Neuronal stem cell (in vitro differentiated cells): Measurements from ENCODE around the gene MAP4K5.

Experiments used
- DNase-seq: peaks from one replicate; pipeline ENCODE4 v3.0.0-alpha.2; 2013; ENCODE audit warnings: low spot score
- H2AFZ ChIP-seq: one replicate; pipeline ENCODE4 v1.6.1; 2013; ENCODE audit warnings: mild to moderate bottlenecking, low read length, inconsistent platforms
- H2AK5ac ChIP-seq: 2 replicates; pipeline ENCODE4 v1.6.1; 2013; ENCODE audit warnings: low read depth, mild to moderate bottlenecking, inconsistent platforms, low read length, moderate library complexity, mixed read lengths
- H2BK120ac ChIP-seq: 2 replicates; pipeline ENCODE4 v1.6.1; 2013; ENCODE audit warnings: low read depth, mild to moderate bottlenecking, inconsistent platforms, low read length, moderate library complexity, mixed read lengths
- H2BK12ac ChIP-seq: one replicate; pipeline ENCODE4 v1.6.1; 2013; ENCODE audit warnings: low read length, inconsistent platforms
- H2BK15ac ChIP-seq: 2 replicates; pipeline ENCODE4 v1.6.1; 2013; ENCODE audit warnings: mild to moderate bottlenecking, low read length, inconsistent platforms, mixed read lengths
- H2BK5ac ChIP-seq: one replicate; pipeline ENCODE4 v1.6.1; 2013; ENCODE audit warnings: inconsistent platforms, mild to moderate bottlenecking, low read length, moderate library complexity
- H3K14ac ChIP-seq: one replicate; pipeline ENCODE4 v1.6.1; 2013; ENCODE audit warnings: low read length, inconsistent platforms
- H3K18ac ChIP-seq: 2 replicates; pipeline ENCODE4 v1.6.1; 2013; ENCODE audit warnings: low read length, inconsistent platforms
- H3K23ac ChIP-seq: 2 replicates; pipeline ENCODE4 v1.6.1; 2013; ENCODE audit warnings: low read depth, mild to moderate bottlenecking, mixed read lengths, low read length, inconsistent platforms; ENCODE audit not compliant: poor library complexity
- H3K27ac ChIP-seq: replicated peaks from 3 replicates; pipeline ENCODE4 v1.5.1; 2013; ENCODE audit warnings: low read length, inconsistent platforms
- H3K27me3 ChIP-seq, 3 experiments: 2 replicates each; pipeline ENCODE4 v1.6.1; 2013; ENCODE audit warnings: low read length in 3 of 3, mild to moderate bottlenecking in 2 of 3, inconsistent platforms in 1 of 3, low read depth in 1 of 3, mixed read lengths in 1 of 3, moderate library complexity in 1 of 3; ENCODE audit not compliant: control insufficient read depth in 3 of 3, insufficient read depth in 3 of 3
- H3K36me3 ChIP-seq, 2 donors: replicated peaks in 1 of 2; 2 replicates each; pipeline ENCODE4 v1.6.1; 2013; ENCODE audit warnings: low read length in 2 of 2; ENCODE audit not compliant: control insufficient read depth in 2 of 2, insufficient read depth in 2 of 2
- H3K4ac ChIP-seq: 2 replicates; pipeline ENCODE4 v1.6.1; 2013; ENCODE audit warnings: inconsistent platforms, mild to moderate bottlenecking, low read length, moderate library complexity
- H3K4me1 ChIP-seq, 2 donors: 1 replicate in 1 of 2; 2 replicates in 1 of 2; pipeline ENCODE4 v1.6.1; 2013; ENCODE audit warnings: low read length in 2 of 2, low read depth in 1 of 2; ENCODE audit not compliant: control insufficient read depth in 2 of 2, insufficient read depth in 1 of 2
- H3K4me2 ChIP-seq: one replicate; pipeline ENCODE4 v1.6.1; 2013; ENCODE audit warnings: mild to moderate bottlenecking, low read length, inconsistent platforms; ENCODE audit not compliant: insufficient read depth, poor library complexity, severe bottlenecking
- H3K4me3 ChIP-seq, 2 donors: 2 replicates each; pipeline ENCODE4 v1.5.1; 2013; ENCODE audit warnings: low read length in 2 of 2, mild to moderate bottlenecking in 2 of 2, inconsistent platforms in 1 of 2, moderate library complexity in 1 of 2
- H3K79me1 ChIP-seq: one replicate; pipeline ENCODE4 v1.6.1; 2013; ENCODE audit warnings: low read depth, mild to moderate bottlenecking, inconsistent platforms, low read length, moderate library complexity
- H3K9ac ChIP-seq: one replicate; pipeline ENCODE4 v1.6.1; 2013; ENCODE audit warnings: mild to moderate bottlenecking, low read depth, low read length, inconsistent platforms; ENCODE audit not compliant: poor library complexity
- H3K9me3 ChIP-seq, 2 donors: replicated peaks in 1 of 2; 2 replicates each; pipeline versions ENCODE3 to v1.6.1; 2013; ENCODE audit warnings: low read length in 2 of 2, mild to moderate bottlenecking in 2 of 2, inconsistent platforms in 1 of 2, low read depth in 1 of 2, mixed read lengths in 1 of 2, moderate library complexity in 1 of 2; ENCODE audit not compliant: control insufficient read depth in 2 of 2, insufficient read depth in 1 of 2
- H4K8ac ChIP-seq: one replicate; pipeline ENCODE4 v1.6.1; 2013; ENCODE audit warnings: low read depth, mild to moderate bottlenecking, inconsistent platforms, low read length, moderate library complexity
- H4K91ac ChIP-seq: one replicate; pipeline ENCODE4 v1.6.1; 2013; ENCODE audit warnings: low read length, low read depth, mild to moderate bottlenecking, inconsistent platforms; ENCODE audit not compliant: poor library complexity
- WGBS, 2 donors: extraction: QIAGEN DNeasy Blood & Tissue Kit; methylation state at CpG; one replicate each; pipeline ENCODE4 v1.1.7; 2013; ENCODE audit warnings: missing lambda C conversion rate in 2 of 2, mixed read lengths in 1 of 2; ENCODE audit not compliant: insufficient read length in 2 of 2, insufficient replicate concordance in 1 of 2; ENCODE audit errors: extremely low coverage in 2 of 2; 5-methylcytosine and 5-hydroxymethylcytosine counted together

MAP4K5 gene

GRCh38 chr14:50501642-50502041 lies 30.7 kb downstream of the MAP4K5 start:
- H3K9me3 ChIP-seq: peaks cover 0 to 31% of the 10 kb centered on the region in 2 donors
- no peak overlapping the region for H2BK5ac ChIP-seq
- no peak overlapping the region for H3K4me2 ChIP-seq
- no peaks in the 10 kb centered on the region for H3K4me1 ChIP-seq
- no peak overlapping the region for H2BK120ac ChIP-seq
- H3K4ac ChIP-seq: no peak overlapping the region
- no peak overlapping the region for H4K8ac ChIP-seq
- no peak overlapping the region for H3K18ac ChIP-seq
- H2AK5ac ChIP-seq: no peak overlapping the region
- H3K4me3 ChIP-seq: no peak overlapping the region
- H2BK12ac ChIP-seq: no peak overlapping the region
- no peaks in the 10 kb centered on the region for H3K27me3 ChIP-seq
- H3K23ac ChIP-seq: no peak overlapping the region
- no peak overlapping the region for H2BK15ac ChIP-seq
- H2AFZ ChIP-seq: no peak overlapping the region
- H3K36me3 ChIP-seq: peaks cover 3 to 80% of the 10 kb centered on the region in 2 donors
- H3K9ac ChIP-seq: no peak overlapping the region
- no peak overlapping the region for H3K27ac ChIP-seq
- H3K79me1 ChIP-seq: no peaks in the 10 kb centered on the region
- no peak overlapping the region for H4K91ac ChIP-seq
- H3K14ac ChIP-seq: no peak overlapping the region
- no CpG with 5 or more reads among the region's 2 CpGs for WGBS, 2 donors
- no peak for DNase-seq

- H2AK5ac ChIP-seq: no peak overlapping the region
- no peak overlapping the region for H3K4ac ChIP-seq
- H3K4me1 ChIP-seq: no peaks in the 10 kb centered on the region
- peaks cover 0 to 36% of the 10 kb centered on the region in 2 donors for H3K9me3 ChIP-seq
- no peak overlapping the region for H2BK15ac ChIP-seq
- H2BK120ac ChIP-seq: no peak overlapping the region
- no CpG with 5 or more reads among the region's 2 CpGs for WGBS, 2 donors
- no peak overlapping the region for H3K9ac ChIP-seq
- no peaks in the 10 kb centered on the region for H3K27me3 ChIP-seq
- H3K23ac ChIP-seq: no peak overlapping the region
- no peak overlapping the region for H2AFZ ChIP-seq
- H3K36me3 ChIP-seq: peaks cover 2 to 82% of the 10 kb centered on the region in 2 donors
- no peak overlapping the region for H2BK5ac ChIP-seq
- H3K79me1 ChIP-seq: no peaks in the 10 kb centered on the region
- no peak overlapping the region for H3K27ac ChIP-seq
- H3K14ac ChIP-seq: no peak overlapping the region
- no peak overlapping the region for H3K18ac ChIP-seq
- no peak overlapping the region for H2BK12ac ChIP-seq
- H4K8ac ChIP-seq: no peak overlapping the region
- no peak overlapping the region for H4K91ac ChIP-seq
- H3K4me2 ChIP-seq: no peak overlapping the region
- DNase-seq: no peak
- H3K4me3 ChIP-seq: no peak overlapping the region
Observed at GRCh38 chr14:50497351-50497750, 35.0 kb downstream of the MAP4K5 start.

GRCh38 chr14:50489851-50490250 lies 42.5 kb downstream of the MAP4K5 start:
- no peaks in the 10 kb centered on the region for H3K27me3 ChIP-seq
- H3K18ac ChIP-seq: no peak overlapping the region
- H2BK12ac ChIP-seq: no peak overlapping the region
- H4K91ac ChIP-seq: no peak overlapping the region
- H3K4me2 ChIP-seq: no peak overlapping the region
- H2AK5ac ChIP-seq: no peak overlapping the region
- no peak overlapping the region for H2BK120ac ChIP-seq
- H2BK15ac ChIP-seq: no peak overlapping the region
- no peak for DNase-seq
- H3K9ac ChIP-seq: no peak overlapping the region
- WGBS, 2 donors: no CpG with 5 or more reads among the region's 3 CpGs
- no peaks in the 10 kb centered on the region for H3K4me1 ChIP-seq
- no peak overlapping the region for H2AFZ ChIP-seq
- H2BK5ac ChIP-seq: no peak overlapping the region
- H3K4me3 ChIP-seq: no peak overlapping the region
- no peaks in the 10 kb centered on the region for H3K79me1 ChIP-seq
- H3K27ac ChIP-seq: no peak overlapping the region
- H3K36me3 ChIP-seq: peaks cover 0 to 63% of the 10 kb centered on the region in 2 donors
- no peak overlapping the region for H3K23ac ChIP-seq
- H3K4ac ChIP-seq: no peak overlapping the region
- H3K14ac ChIP-seq: no peak overlapping the region
- no peak overlapping the region for H4K8ac ChIP-seq
- peaks cover 0 to 17% of the 10 kb centered on the region in 2 donors for H3K9me3 ChIP-seq

GRCh38 chr14:50488521-50488920 lies 43.8 kb downstream of the MAP4K5 start:
- Histone ChIP-seq H3K14ac (no peak overlapping the region), H3K4ac (no peak overlapping the region), H2AK5ac (no peak overlapping the region), H3K27me3 (no peaks in the 10 kb centered on the region), H2BK5ac (no peak overlapping the region), H3K27ac (no peak overlapping the region), H2BK120ac (no peak overlapping the region), H3K9me3 (peaks cover 0 to 19% of the 10 kb centered on the region in 2 donors), H3K9ac (no peak overlapping the region), H2AFZ (no peak overlapping the region), H3K79me1 (no peaks in the 10 kb centered on the region), H3K4me1 (no peaks in the 10 kb centered on the region), H3K4me2 (no peak overlapping the region), H2BK12ac (no peak overlapping the region), H3K4me3 (no peak overlapping the region), H3K36me3 (peaks cover 0 to 68% of the 10 kb centered on the region in 2 donors), H4K91ac (no peak overlapping the region), H3K23ac (no peak overlapping the region), H4K8ac (no peak overlapping the region), H3K18ac (no peak overlapping the region), H2BK15ac (no peak overlapping the region)
- WGBS, 2 donors: no CpG with 5 or more reads among the region's 1 CpG
- DNase-seq: no peak
